ENCODE results near the gene KAT8. TPM values are rescaled to one million over a fixed set of nuclear protein-coding genes. Genes with fewer than 3 reads are reported as not detected.

Gene KAT8
- 52.3 and 61.0 TPM in 2 replicates for total RNA-seq

DNA sequence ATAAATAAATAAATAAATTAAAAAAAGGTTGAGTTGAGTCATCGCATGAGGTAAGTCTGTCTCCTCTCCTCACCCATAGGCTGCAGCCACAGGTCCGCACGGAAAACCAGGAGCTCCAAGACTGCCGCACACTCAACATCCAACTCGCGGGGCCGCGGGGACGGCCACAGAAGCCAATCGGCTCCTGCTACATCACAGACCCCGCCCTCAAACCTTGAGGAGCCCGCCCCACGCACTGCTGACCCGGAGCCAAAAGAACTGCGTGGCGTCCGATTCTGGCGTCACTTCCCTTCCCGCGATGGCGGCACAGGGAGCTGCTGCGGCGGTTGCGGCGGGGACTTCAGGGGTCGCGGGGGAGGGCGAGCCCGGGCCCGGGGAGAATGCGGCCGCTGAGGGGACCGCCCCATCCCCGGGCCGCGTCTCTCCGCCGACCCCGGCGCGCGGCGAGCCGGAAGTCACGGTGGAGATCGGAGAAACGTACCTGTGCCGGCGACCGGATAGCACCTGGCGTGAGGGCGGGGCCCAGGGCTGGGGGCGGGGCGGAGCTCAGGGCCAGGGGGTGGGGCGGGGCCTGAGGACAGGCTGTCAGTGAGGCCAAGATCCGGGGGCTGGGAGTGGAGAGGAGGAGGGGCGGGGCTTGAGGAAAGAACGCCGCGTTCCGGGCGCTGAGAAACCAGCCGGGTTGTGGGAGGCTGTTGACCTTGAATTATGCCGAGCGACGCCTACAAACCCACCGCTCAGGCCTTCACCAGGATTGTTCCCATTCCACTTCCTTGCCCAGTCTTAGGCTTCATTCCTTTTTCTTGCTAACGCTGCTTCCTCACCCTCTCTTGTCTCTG is at the start of gene KAT8:
KAT8 (plus strand) TSS at position 281 of the 839 bp plus-strand sequence; CDS start at position 299, 18 bp downstream.

DNA sequence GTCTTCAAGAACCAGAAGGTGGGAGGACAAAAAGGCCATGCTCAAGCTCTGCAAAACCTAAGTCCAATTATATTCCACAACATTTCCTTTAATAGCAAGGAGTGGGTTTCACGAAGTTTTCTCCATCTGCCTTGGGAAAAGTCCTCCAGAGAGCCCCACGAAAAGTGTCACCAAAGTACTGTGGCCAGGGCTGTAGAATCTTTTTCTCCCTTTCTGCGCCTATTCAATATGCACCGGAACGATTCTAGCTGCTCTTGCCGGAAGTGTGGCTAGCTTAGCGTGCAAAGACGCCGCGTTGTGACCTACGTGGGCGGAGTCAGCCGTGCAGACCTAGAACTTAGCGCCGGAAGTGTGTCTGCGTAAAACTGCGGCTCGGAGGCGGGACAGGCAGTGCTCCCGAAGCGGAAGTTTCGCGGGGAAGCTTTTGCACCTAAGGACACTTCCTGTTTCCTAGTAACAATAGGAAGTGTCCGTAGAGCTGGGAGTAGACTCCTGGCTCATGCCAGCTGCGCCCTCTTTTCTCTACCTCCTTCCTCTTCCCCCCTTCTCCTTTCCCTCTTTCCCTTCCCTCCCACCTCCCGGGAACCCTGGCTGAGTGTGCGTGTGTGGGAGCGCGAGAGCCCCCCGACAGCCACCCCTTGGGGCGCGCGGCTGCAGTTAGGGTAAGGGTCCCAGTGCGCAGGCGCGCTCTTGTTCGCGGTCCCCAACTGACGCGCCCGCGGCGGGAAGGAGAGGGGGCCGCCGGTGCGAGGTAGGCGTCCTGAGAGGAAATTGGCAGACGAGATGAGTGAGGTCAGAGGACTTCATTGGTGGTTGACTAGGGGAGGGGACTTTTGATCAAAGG is 43.3 kb upstream of the KAT8 start, which contains the start of the genes ZNF646 and ZNF668:
ZNF646 (plus strand) TSS at position 453 of the 844 bp plus-strand sequence. CDS start 1,903 bp downstream, outside the sequence.
ZNF668 (minus strand) TSS at position 271 of the 844 bp plus-strand sequence. CDS start 9,781 bp downstream, outside the sequence.

DNA sequence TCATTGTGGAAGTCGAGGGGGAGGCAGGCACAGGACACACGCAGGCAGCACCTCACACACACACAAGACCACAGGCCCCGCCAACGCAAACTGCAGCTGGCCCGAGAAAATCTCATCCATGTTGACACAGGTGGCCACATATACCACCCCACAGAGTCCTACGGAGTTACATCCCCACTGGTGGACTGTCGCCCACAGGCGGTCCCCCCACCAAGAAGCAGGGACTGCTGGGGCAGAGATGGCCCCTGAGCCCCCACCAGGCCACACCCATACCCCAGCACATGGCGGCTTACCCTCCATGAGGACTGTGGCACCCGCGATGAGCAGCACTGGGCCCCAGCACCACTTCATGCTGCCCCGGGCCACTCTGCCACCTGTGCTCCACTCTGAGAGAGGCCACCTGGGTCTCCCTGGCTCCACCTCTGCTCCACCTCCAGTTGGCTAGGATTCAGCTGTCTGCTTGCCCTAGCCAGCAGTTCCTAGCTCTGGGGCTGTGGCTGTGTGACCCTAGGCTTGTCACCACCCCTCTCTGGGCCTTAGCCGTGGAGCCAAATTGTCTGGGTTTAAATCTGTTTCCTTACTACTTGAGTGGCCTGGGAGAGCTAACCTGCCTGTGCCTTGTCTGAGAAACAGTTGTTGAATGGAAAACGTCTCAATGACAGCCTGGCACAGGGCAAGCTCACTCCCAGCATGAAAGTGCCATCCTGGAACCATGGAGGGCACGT is 28.8 kb upstream of the KAT8 start, which contains the start of gene PRSS53:
PRSS53 (minus strand) TSS at position 485 of the 725 bp plus-strand sequence; CDS start at position 351, 134 bp downstream.

DNA sequence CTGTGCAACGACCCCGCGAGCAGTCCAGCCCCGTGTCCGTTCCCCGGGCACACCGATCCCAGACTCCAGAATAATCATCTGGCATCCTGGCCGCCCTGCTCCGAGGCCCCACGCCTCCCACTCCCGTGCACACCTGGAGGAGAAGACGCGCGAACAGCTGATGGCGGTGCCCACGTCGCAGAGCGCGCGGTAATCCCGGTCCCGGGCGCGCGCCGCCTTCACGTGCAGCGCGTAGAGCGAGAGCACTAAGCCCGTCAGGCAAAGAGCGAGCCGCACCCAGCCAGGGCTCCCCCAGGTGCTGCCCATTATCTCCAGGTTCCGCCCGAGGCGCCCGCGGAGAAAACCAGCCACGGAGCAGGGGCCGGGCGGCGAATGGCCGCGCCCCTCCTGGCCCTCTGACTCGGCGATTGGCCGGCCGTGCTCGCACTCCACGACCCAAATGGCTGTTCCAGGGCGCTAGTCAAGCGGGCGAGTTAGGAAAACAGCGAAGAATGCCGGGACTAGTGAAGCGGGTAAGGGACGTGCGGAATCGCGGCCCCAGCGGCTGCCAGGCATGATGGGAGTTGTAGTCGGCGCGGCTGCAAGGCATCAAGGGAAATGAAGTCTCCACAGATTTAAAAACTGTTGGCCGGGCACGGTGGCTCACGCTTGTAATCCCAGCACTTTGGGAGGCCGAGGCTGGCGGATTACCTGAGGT is 22.9 kb upstream of the KAT8 start, which contains the start of gene VKORC1:
VKORC1 (minus strand) TSS at position 374 of the 697 bp plus-strand sequence; CDS start at position 306, 68 bp downstream.

DNA sequence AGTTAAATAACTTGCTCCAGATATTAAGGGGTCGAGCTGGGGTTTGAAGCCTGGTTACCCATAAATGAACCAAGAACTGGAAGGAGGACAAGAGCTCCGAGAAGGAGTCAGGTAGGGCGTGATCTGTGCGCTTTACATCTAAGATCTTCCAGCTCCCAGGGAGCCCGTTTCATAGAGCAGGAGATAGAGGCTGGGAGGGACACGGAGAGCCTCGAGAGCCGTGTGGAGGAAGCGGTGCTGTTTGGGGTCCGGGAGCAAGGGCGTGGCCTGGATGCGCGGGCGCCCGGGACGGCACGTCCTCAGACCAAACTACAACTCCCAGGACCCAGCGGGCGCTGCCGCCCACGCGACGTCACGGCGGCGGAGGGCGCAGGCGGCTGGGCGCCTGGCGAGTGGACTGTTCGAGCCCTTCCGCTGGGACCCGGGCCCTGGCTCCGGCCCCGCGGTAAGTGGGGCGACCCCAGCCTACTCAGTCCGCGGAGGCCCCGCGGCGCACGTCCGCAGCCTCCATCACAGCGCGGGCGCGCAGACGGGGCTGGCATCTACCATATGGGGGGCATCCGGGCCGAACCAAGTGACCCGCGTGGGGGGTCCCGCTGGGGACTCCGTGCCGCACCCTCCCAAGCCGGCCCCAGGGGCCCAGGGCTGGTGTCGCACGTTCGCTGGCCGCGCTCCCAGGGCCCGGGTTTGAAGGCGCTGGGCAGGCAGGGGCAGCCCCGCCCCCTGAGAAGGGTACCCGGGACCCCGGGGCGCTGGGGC is 9.2 kb upstream of the KAT8 start, which contains the start of gene BCKDK:
BCKDK (plus strand) TSS at position 352 of the 759 bp plus-strand sequence. CDS start 838 bp downstream, outside the sequence.

DNA sequence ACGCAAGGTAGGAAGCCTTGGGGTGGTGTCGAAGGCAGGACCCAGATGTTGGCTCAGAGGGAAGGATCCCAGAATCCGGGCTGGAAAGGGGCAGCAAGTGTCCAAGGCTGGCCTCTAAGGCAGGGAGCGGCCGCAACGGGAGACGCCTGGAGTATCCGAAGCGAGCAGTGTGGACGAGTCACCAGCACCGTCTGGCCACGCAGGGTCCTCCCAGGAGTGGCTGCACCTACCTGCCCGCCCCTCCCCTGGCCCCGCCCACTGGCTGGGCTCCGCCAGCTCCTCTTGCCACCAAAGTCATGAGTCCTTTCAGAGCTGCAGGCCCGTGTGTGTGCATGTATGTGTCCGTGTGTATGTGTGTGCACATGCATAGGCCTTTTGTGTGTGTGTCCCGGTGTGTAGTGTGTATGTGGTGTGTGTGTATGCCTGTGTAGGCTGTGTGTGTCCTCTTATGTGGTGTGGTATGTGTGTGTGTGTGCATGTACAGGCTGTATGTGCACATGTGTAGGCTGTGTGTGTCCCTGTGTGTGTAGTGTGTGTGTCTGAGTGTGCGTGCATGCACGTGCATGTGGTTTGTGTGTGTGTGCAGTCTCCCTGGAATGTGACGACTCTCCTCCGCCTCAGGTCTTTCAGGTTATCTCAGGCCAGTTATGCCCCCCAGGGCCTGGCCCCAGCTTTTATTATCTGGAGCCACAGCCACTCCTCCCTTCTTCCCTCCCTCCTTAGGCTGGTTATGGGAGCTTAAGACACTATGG is 18.2 kb downstream of the KAT8 start, which contains the start of gene PRSS8:
PRSS8 (minus strand) TSS at position 193 of the 752 bp plus-strand sequence. CDS start 229 bp downstream, outside the sequence.

DNA sequence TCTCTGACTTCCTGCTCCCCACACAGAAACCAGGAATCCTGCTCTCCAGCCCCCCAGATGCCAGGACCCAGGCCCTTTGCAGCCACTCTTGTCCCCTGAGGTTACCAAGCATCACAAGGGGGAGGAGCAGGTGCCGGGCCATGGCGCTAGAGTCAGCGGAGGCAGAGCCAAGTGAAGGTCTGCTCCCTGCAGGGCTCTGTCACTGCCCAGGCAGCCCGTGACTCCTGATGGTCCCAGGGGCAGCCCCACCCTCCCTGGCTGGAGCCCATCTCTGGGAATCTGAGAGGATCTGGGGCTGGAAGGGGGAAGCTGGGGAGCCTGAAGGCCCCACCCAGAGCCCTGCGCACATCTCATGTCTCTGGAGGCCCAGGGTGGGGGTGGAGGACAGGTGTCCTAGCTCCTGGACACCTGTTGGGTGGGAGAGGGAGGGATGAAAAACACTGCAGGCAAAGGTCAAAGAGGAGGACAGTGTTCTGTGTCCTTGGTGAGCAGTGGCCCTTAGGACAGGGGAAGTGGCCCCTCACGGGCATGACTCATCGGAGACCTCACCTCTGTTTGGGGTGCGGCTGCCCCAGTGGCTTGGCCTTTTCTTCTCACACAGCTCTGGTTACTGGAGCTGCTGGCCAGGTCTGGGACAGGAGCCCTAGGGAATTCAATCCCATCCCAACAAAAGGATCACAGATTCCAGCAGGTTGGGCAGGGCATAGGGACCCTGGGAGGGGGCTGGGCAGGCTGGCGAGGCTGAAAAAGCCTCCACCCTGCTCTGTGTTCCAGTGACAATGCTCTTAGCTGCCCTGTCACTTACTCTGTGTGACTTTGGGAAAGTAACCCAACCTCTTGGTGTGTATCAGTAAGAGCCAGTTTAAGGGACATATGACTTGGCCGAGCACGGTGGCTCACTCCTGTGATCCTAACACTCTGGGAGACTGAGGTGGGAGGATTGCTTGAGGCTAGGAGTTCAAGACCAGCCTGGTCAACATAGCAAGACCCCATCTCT is 32.7 kb downstream of the KAT8 start, which contains the start of gene PRSS36:
PRSS36 (minus strand) TSS at position 173 of the 997 bp plus-strand sequence; CDS start at position 142, 31 bp downstream.

DNA sequence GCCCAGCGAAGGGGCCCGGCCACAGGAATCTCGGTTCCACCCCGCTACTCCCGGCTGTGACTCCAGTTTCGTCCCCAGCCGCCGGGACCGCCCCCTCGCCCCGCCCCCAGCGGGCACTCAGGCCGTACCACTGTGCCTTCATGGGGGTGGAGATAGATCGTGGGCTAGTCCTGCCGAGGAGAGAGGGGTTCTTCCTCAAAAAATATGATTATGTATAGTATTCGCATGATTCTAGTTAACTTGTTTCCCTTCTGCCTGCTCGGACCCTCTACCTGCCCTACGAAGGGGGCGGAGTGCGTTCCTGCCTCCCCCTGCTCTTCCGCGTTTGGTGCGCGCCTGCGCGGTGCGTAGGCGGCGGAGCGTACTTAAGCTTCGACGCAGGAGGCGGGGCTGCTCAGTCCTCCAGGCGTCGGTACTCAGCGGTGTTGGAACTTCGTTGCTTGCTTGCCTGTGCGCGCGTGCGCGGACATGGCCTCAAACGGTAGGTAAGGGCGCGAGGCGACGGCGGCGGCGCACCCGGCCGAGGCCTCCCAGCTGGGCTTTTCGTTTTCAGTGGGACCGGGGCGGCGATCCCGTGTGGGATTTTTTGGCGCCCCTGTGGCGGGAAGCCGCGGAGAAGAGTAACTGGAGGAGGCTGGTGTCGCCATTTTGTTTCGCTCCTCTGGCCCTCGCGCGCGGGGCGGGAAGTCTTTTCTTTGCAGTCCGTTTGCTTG is 62.4 kb downstream of the KAT8 start, which contains the start of gene FUS:
FUS (plus strand) TSS at position 393 of the 713 bp plus-strand sequence; CDS start at position 469, 76 bp downstream.

Other genes starting within 250 kb of the KAT8 start
- 28.8 and 34.7 TPM in 2 replicates for gene BCL7C, start 223.6 kb upstream of the KAT8 start, total RNA-seq
- 0.64 and 0.96 TPM in 2 replicates for gene CTF1, start 221.1 kb upstream of the KAT8 start, total RNA-seq
- gene FBXL19, start 194.1 kb upstream of the KAT8 start, total RNA-seq, result 16.2 and 30.6 TPM in 2 replicates
- gene ORAI3, start 168.6 kb upstream of the KAT8 start, total RNA-seq, result 24.3 and 48.8 TPM in 2 replicates
- gene SETD1A, start 159.9 kb upstream of the KAT8 start, total RNA-seq, result 0.96 and 1.5 TPM in 2 replicates
- 14.1 and 25.5 TPM in 2 replicates for gene HSD3B7, start 132.5 kb upstream of the KAT8 start, total RNA-seq
- gene STX1B, start 107.0 kb upstream of the KAT8 start, total RNA-seq, result 0.72 TPM in 1 of 2 replicates, not detected in the other
- 7.5 and 13.3 TPM in 2 replicates for gene STX4, start 84.1 kb upstream of the KAT8 start, total RNA-seq
- 6.4 and 7.0 TPM in 2 replicates for gene ZNF668, start 43.4 kb upstream of the KAT8 start, total RNA-seq
- 11.3 and 12.8 TPM in 2 replicates for gene ZNF646, start 43.2 kb upstream of the KAT8 start, total RNA-seq
- 0.64 and 0.96 TPM in 2 replicates for gene PRSS53, start 28.7 kb upstream of the KAT8 start, total RNA-seq
- gene VKORC1, start 22.9 kb upstream of the KAT8 start, total RNA-seq, result 41.1 and 75.7 TPM in 2 replicates
- gene BCKDK, start 9.3 kb upstream of the KAT8 start, total RNA-seq, result 11.7 and 20.7 TPM in 2 replicates
- 31.5 and 33.0 TPM in 2 replicates for gene PRSS8, start 18.1 kb downstream of the KAT8 start, total RNA-seq
- gene PRSS36, start 32.4 kb downstream of the KAT8 start, total RNA-seq, result 1.9 and 2.8 TPM in 2 replicates
- 19.6 and 40.7 TPM in 2 replicates for gene FUS, start 62.5 kb downstream of the KAT8 start, total RNA-seq
- gene PYCARD, start 85.1 kb downstream of the KAT8 start, total RNA-seq, result 235 and 267 TPM in 2 replicates
- not detected in 2 replicates for gene TRIM72, start 96.5 kb downstream of the KAT8 start, total RNA-seq
- not detected in 2 replicates for gene PYDC1, start 99.5 kb downstream of the KAT8 start, total RNA-seq
- under 0.01 TPM in 1 of 2 replicates, not detected in the other for gene ITGAM, start 142.3 kb downstream of the KAT8 start, total RNA-seq
- gene ITGAX, start 237.5 kb downstream of the KAT8 start, total RNA-seq, result not detected in 2 replicates

Measured in tracheal epithelial cell (primary cell).